ENCODE results near the gene DLX4.

The DLX4 gene, protein sequence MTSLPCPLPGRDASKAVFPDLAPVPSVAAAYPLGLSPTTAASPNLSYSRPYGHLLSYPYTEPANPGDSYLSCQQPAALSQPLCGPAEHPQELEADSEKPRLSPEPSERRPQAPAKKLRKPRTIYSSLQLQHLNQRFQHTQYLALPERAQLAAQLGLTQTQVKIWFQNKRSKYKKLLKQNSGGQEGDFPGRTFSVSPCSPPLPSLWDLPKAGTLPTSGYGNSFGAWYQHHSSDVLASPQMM

DNA sequence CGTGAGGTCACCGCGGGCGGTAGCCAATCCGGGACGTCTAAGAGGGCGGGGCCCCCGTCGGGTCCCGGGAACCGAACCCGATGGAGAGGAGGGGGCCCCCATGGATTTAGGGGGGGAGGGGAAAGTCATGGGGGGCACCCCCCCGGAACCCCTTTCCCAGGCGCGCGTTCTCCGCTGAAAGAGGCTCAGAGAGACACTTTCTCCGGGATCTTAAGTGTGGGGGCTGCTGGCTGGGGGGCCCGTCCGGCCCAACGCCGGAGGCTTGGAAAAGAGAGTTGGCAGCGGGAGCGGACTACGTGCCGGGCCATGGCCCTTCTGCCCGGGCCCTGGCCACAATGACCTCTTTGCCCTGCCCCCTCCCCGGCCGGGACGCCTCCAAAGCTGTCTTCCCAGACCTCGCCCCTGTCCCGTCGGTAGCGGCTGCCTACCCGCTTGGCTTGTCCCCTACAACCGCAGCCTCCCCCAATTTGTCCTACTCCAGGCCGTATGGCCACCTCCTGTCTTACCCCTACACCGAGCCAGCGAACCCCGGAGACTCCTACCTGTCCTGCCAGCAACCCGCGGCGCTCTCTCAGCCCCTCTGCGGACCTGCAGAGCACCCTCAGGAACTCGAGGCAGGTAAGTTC, at the start of gene DLX4:
Gene DLX4, plus strand, starts transcription at position 57 of the 626 bp plus-strand sequence. Its CDS starts 279 bp downstream, at position 336.
- no peak for DNase-seq (ENCODE audit: low read depth in 2 of 2)

DNA sequence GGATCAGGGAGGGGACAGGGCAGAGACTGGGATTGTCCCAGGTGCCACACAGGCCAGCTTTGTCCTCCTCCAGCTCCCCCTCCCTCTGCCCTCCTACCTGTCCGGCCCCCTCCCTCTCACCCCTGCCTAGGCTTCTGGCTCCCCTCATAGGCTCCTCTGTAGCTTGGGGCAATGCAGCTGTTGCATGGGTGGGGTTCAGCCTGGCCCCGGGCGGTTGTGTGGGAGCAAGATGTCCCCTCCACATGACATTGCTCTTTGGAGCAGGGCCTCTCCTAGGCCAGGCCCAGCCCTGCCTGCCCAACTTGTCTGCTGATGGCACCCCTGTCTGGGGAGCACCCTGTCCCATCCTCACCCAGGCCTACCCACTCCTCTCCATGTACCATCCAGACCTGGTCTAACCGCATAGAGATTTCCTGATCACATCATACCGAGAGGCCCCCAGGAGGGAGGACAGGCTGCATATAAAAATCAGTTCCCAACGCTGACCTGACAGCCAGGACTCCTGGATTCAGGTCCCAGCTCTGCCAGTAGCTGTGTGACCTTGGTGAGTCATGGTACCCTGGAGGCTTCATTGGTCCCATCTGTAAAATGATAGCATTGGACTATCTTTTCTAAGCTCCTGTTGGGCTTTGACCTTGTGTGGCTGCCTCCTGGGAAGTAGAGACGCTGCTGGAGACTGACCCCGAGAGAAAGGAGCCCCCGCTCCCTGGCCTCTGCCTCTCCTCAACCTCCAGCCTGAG, 48.8 kb upstream of the DLX4 start:
- DNase-seq (ENCODE audit: low read depth in 2 of 2), result no peak

DNA sequence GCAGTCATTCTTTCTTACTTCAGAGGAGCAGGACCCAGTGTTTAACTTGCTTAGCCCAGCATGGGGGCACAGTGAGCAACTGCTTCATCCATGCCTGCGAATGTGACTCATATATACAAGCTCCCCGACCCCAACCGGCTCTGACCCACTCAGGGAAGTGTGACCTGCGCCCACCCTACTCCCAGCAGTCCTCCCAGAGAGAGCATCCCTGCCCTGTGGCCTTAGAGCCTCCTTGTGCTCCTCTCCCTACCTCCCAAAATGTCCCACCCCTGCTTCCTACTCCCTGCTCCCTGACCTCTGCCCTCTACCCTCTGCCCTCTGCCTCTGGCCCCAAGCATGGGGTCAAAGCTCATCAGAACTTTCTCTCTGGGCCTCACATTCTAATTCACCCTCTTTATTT, 46.9 kb upstream of the DLX4 start:
- DNase-seq (ENCODE audit: low read depth in 2 of 2), result no peak

DNA sequence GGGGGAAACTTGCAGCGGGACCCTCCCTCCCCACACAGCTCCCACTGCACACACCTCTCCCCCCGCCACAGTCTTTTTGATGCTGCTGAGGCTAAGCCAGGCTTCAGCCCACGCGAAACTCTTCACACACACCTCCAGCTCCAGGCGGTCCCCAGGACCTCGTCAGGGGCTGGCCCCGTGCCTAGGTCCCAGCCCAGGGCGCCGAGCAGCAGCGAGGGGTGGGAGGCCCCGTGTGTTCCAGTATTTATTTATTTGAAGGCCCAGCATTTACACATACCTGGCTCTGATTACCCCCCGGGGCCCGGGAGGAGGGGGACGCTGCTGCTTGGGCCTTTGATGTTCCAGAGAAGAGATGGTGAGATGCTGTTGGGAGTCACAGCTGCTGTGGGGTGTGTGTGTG, 44.9 kb upstream of the DLX4 start:
- DNase-seq (ENCODE audit: low read depth in 2 of 2), result no peak

DNA sequence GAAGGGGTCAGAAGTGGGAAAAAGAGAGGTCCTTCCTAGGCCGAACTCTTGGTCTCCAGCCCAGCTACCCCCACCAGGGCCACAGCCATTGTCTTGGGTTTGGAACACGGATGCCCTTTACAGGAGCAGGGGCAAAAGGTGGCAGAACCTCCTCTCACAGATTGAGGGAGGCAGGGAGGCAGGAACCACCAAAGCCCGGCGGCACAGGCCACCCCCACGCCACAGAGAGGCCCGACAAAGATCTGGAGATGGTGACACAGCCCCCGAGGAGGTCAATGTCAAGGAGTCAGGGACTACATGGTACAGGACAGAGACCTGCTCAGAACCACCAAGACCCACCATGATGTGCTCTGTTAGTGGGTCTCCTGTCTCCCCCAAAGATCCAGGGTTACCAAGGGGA, 44.4 kb upstream of the DLX4 start:
- DNase-seq (ENCODE audit: low read depth in 2 of 2), result no peak

DNA sequence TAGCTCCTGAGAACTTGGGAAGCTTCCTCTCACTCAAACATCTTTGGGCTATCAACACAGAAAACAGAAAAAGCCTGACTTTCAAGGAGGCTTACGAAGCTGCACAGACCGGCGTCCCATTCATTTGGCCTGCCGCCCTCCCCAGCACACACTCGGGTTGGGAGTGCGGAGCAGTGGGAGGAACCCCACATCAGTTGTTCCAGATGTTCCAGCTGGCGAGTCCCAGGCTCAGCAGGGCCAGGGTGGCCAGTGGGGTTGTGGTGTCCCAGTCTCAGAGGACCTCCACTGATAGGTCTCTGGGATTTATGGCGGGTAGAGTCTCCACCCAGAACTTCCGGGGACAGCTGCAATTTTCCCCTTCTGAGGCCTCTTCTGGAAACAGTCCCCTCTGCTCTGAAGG, 43.1 kb upstream of the DLX4 start:
- no peak for DNase-seq (ENCODE audit: low read depth in 2 of 2)

DNA sequence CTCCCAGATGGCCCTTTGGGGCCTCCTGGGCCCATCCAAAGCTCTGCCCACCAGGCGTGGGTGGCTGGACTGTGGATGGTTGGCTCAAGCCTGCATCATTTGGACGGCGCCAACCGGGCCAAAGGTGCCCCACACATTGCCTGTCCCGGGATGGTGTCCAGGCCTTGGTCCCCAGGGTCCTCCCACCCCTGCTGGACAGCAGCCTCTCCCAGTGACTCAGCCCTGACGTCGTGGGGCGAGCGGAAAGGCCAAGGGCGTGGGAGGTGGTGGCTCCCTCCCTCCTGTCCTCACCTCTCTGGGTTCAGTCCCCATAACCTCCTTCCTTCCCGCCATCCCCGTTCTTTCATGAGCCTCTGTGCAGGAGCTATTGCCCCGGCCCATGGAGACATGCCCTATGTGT, 42.1 kb upstream of the DLX4 start:
- DNase-seq (ENCODE audit: low read depth in 2 of 2), result no peak

DNA sequence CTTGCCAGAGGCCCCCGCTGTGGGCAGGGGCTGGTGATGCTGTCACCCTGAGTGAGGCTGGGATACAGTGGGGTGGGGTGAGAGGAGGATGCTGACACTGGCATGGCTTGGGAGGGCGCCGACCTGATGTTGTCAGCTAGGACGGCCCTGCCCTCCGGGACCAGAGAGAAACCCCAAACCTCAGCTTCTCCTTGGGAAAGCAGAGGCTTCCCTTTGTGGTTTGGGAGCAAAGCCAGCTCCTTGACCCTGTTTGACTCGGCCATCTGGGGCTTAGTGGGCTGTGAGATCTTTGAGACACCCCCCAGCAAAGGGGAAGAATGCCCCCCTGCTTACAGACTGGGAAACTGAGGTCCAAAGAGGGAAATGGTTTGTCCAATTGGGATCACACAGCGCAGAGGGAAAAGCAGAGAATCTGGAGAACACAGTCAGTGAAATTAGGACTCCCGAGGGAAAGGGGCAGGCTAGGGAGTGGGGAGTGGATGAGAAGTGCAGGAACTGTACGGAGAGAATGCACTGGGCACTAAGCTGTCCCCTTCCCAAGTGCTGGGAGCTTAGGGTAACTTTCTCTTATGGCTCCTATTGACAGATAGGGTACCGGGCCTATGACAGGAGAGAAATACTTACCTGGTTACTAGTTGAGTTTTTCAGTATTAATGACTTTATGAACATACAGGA, 40.7 kb upstream of the DLX4 start:
- DNase-seq (ENCODE audit: low read depth in 2 of 2), result no peak

DNA sequence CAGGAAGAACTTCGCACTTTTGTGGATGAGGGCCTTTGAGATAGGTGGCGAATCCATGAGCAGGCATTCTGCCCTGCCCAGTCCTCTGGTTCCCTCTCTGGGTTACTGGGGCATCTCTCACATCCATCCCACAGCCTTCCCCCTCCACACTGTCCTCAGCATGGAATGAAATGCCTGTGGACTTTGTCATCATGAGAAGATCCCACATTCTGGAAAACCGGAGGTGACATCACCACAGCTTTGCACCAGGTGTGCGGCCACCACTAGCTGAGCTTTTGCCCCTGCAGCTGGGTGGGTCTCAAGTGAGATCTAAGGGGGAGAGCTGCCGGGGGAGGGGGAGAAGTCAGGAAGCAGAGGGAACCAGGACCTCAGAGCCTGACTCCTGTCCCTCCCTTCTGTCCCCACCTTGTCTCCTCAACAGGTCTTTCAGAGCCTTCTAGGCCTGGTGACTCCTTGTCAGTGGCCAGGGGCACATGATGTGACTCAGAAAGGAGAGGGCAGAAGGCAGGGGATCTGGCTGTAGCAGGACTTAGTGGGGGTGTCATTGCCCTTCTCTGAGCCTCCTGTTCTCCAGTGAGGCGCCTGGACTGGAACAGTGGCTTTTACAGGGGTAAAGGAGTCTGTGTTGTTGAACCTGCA, 40.0 kb upstream of the DLX4 start:
- DNase-seq (ENCODE audit: low read depth in 2 of 2), result no peak

DNA sequence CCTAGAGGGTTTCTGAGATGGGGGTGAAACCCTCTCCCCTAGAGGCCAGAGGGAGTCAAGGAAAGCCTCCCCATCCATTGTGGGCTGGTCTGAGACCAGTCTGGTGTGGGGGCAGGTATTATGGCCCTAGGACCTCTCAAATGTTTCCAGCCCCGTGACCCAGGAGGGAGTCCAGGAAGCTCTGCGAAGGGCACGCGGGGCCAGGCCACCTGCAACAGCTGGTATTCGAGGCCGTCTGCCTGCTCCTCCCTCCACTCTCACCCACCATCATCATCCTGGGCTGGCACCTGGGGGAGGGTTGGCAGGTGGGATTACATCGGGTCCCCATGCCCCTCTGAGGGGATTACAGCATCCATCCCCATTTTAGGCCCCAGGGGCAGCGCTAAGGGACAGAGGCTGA, 38.1 kb upstream of the DLX4 start:
- no peak for DNase-seq (ENCODE audit: low read depth in 2 of 2)

DNA sequence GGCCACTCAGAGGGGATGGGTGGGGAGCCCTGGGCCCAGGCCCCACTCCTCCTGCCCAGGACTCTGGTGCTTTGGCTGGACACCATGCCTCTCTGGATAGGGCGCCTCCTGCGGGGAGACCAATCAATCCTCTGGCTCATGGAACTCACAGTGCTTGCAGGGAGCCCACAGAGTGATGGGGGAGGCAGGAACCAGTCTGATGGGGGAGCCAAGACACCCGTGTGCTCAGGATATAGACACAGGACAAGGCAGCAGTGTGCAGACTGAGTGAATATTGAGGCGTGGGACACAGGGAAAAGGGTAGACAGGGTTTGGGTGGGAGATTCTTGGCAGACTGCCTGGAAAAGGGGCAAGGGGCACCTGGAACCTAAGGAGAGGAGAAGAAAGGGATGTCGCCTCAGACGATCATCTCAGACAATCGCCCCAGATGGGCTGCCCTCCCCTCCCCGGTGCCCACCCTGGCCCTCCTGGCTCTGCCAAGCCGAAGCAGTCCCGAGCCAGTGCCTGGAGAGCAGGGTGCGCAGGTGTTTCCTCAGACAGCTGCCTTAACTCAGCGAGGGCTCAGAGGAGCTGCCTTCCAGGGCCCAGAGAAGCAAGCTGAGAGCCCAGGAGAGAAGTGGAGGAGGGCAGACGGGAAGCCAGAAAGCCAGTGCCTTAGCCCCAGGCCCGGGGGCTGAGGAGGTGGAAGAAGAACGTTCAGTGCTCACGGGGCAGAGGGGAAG, 37.4 kb upstream of the DLX4 start:
- no peak for DNase-seq (ENCODE audit: low read depth in 2 of 2)

DNA sequence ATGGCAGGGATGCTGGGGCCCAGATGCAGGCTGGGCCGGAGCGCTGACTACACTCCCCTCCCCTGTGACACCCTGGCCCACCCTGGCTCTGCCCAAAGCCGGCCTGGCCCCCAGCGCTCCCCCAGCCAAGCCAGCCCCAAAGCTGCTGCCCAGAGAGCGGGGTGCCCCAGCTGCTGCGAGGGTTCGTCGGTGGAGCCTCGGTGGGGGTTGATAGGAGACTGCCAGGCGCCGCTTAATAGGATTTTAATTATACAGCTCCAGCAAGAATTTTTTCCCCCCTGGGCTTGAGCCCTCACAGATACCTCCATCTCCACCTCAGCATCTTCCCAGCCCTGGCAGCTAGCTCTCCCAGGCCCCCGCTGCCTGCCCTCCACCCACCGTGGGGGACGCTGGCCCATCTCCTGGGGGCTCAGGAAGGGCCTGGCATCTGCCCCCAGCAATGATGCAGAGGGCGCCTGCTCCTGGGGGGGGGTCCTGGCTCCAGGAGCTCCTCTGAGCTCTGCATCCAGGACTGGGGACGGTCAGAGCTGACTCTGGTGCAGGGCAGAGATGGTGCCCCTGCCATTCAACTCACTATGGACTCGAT, 36.8 kb upstream of the DLX4 start:
- no peak for DNase-seq (ENCODE audit: low read depth in 2 of 2)

DNA sequence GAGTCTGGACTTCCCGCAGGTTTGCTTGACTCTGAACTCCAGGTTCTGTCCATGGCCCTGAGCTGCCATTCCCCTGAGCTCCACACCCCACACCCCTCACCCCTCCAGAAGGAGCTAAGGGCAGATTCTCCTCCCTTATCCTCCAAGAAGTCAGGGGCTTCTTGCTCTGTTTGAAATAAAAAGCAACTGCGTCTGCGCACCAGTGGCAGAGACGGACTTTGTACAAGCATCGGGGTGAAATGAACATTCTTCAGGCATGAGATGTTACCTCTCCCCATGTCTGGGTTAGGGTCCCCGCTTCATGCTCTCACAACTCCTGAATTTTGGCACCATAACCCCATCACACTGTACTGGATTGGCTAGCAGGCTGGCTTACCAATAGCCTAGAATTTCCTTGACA, 36.1 kb upstream of the DLX4 start:
- DNase-seq (ENCODE audit: low read depth in 2 of 2), result no peak

DNA sequence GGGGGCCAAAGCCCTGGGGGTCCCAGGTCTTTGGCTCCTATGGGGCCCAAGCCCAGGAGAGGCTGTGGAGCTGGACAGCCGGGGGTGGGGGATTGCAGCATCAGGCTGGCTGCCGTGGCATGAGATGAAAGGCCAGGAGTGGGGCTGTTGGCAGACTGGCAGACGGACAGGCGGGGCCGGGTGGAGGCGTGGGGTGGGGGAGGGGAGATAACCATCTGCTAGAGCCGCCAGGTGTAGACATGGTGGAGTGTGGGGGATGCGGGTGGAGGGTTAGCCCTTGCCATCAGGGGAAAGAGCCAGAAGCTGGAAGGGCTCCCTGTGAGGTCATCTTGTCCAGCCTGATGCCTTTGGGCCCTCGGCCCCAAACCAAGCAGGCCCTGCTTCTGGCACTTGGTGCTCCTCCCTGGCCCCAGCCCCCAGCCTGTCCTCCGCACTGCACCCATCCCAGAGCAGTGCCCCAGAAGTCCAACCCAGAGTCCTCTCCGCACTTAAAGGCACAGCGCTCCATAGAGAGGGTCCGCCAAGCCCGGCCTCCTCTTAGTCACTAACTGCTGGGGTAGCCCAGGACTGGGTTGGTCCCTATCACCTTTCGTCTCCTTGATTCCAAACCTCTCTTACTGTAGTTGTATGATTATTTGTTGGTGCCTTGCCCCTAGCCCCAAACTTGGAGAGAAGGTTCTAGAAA, 33.3 kb upstream of the DLX4 start:
- DNase-seq (ENCODE audit: low read depth in 2 of 2), result no peak

DNA sequence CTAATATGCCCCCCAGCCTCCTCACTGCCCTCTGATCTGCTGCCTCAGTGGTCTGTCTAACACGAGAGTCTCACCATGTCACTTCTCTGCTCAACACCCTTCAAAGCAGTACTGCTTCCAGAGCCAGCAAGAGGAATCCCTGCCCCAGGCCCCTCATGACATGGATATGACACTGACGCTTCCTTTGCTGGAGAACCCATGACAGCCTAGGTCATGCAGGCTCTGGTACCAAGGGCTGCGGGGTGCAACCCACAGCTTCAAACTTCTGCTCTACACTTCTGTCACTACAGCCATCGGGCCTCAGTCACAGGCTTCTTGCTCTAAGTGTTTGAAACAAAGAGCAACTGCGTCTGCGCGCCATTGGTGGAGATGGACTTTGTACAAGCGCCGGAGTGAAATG, 32.6 kb upstream of the DLX4 start:
- no peak for DNase-seq (ENCODE audit: low read depth in 2 of 2)

DNA sequence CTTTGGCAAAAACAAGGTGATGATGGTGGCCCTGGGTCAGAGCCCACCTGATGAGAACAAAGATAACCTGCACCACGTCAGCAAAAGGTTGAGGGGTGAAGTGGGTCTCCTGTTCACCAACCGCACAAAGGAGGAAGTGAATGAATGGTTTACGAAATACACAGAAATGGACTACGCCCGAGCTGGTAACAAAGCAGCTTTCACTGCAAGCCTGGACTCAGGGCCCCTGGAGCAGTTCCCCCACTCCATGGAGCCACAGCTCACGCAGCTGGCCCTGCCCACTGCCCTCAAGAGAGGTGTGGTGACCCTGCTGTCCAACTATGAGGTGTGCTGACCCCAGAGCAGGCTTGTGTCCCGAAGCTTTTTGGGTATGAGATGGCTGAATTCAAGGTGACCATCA, 29.7 kb upstream of the DLX4 start:
- DNase-seq (ENCODE audit: low read depth in 2 of 2), result no peak

DNA sequence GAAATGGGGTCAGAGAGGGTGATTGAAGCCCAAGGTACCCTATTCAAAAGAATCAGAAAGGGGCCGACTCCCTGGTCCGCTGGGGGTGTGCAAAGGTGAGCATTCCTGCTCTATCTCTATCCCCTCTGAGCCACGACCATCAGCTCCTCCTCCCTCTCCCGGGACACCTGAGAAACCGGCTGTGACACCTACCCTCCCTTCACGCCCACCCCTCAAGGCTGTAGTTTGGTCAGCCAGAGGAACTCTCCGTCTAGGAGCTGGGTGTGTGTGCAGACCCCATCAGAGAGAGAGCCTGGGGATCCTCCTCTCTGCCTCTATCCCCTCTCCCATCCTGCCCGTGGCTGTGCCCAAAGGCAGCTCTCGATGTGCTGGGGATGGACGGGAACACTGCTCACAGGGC, 27.6 kb upstream of the DLX4 start:
- DNase-seq (ENCODE audit: low read depth in 2 of 2), result no peak

DNA sequence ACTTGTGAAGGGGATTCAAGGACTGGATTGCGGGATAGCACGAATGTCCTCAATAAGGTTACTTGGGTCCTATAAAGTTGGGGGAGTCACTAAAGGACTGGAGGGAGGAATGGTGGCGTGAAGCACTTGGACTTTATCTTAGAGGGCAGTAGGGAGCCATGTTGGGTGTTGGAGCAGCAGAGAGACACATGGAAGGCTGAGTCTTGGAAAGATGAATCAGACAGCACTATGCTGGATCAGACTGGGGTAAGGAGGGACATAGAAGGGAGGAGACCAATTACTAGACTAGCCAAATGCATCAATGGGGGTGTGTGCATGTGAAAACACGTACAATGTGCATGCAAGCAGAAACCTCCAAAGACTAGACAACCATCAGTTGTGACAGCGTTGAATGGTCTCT, 26.0 kb upstream of the DLX4 start:
- DNase-seq (ENCODE audit: low read depth in 2 of 2), result no peak

DNA sequence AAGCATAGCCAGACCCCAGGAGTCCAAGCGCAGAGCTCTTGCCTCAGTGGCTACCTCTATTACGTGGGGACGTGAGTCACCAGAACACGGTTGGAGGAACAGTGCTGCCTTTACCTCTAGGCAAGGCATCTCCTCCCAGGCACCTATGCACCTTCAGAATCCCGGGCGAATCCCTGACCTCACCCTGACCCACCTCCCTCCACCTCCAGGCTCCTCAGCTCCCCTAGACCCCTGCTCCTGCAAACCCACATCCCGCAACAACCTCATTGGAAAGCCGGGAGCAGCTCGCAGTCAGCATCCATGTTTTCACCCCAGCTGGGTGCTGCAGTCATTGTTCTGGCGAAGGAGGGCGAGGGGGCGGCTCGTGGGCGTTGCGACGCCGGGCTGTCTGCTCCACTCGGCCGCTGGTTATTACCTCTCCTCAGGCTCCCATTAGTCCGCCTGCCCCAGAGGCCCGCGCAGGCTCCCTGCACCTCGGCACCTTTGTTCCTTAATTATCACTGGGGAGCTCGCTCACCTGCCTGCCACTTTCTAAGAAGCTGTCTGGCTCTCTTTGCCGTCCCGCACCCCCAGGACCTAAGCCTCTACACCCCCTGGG, 24.6 kb upstream of the DLX4 start:
- no peak for DNase-seq (ENCODE audit: low read depth in 2 of 2)

DNA sequence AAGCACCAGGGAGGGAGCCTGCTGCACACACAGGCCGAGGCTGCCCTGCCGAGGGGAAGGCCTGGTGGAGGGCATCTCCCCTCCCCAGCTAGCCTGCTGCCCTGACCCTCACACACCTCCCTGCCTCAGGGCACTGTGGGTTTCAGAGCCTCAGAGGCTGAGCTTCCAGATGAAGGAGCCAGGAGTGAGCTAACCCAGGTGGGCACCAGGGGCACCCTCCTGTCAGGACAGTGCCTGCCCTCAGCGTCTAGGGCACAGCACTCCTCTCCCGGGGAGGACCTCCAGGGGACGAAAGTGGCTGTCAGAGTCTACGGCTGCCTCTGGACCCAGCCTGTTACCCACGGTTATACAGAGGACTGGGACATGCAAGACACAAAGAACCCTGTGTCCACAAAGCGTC, 22.8 kb upstream of the DLX4 start:
- no peak for DNase-seq (ENCODE audit: low read depth in 2 of 2)

Data from stimulated activated CD8-positive, alpha-beta memory T cell treated with anti-CD3 and anti-CD28 coated beads, Interleukin-7, amount 100 ng/mL, for 1 hour (primary cell).